KOPT-K1 (cell line): Measurements from ENCODE around the gene MSX1.

ENCODE experiments used
- H3K27ac ChIP-seq: fragments of 200-600 bp; sonication (generic); 2 replicates; pipeline ENCODE4 v1.5.1; 2016; ENCODE audit warnings: antibody characterized with exemption, mild to moderate bottlenecking, low read depth, low read length; ENCODE audit not compliant: poor library complexity, severe bottlenecking
- H3K36me3 ChIP-seq: fragments of 200-600 bp; sonication (generic); 2 replicates; pipeline ENCODE4 v1.5.1; 2017; ENCODE audit warnings: antibody characterized with exemption, mild to moderate bottlenecking, low read length, moderate library complexity; ENCODE audit not compliant: insufficient read depth
- H3K9me3 ChIP-seq: fragments of 200-600 bp; sonication (generic); 2 replicates; pipeline ENCODE4 v1.5.1; 2017; ENCODE audit warnings: antibody characterized with exemption, low read length, mild to moderate bottlenecking; ENCODE audit not compliant: insufficient read depth, poor library complexity, severe bottlenecking

The MSX1 gene

DNA sequence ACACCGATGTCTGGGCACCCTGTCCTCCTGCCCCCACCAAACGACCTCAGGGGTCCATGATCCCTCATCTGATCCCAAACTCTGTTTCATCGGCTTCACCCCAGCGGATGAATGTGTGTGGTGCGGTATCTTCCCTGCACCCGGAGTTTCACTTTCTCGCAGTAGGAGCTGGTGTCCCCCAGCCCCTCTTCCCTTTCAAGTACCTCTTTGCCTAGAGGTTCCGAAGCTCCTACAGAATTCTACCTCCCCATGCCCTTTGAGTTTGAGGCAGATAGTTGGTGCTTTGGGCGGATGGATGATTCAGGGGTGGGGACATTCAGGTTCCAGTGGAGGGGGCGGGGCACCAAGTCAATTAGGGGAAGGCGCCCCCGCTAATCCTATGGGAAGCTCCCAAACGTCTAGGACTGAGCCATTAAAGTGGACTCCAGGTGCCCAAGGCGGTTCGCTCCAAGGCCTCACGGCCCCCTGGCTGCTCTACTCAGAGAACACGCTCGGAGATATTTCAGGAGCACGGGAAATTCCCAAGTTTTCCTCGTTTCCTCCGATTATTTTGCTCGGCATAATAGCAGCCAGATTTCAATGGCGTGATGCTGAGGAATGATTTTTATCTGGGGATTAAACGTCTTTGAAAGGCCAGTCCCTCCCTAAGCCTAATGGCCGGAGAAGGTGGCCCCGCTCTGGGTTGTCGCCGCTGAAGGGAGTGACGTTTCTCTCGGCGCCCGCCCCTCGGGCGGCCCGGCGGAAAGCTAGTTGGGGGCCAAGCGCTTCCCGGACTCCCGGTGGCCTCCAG lies 1.3 kb downstream of the MSX1 start:
- H3K9me3 ChIP-seq, result peaks cover 6% of the 10 kb centered on the region
- H3K36me3 ChIP-seq, result no peaks in the 10 kb centered on the region
- H3K27ac ChIP-seq, result no peak overlapping the region

DNA sequence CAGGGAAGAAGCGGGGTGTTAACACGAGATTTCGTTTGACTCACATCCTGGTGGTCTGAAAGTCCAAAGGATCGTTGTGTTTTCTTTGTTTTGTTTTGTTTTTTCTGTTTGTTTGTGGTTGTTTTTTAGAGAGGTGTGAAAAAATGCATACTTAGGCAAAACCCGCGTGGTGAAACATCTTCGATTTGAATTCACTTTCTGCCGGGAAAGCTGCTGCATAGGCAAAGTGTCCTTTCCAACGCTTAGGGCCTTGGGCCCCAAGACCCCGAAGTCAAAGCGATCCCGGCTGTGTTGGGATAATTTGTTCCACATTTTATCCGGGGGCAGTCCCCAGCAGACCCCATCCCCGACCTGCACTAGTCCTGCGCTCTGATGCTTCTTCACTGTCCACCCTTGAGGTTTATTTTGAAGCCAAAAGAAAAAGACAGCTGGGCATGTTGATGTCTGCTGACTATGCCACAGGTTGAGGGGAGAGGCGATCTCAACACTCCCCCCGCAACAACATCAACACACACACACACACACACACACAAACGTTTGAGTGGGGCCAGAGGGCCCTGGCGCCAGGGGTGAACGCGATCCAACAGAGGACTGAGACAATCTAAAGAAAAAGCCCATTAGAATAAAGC lies 2.0 kb downstream of the MSX1 start:
- peaks cover 6% of the 10 kb centered on the region for H3K9me3 ChIP-seq
- H3K27ac ChIP-seq, result no peak overlapping the region
- H3K36me3 ChIP-seq, result no peaks in the 10 kb centered on the region

DNA sequence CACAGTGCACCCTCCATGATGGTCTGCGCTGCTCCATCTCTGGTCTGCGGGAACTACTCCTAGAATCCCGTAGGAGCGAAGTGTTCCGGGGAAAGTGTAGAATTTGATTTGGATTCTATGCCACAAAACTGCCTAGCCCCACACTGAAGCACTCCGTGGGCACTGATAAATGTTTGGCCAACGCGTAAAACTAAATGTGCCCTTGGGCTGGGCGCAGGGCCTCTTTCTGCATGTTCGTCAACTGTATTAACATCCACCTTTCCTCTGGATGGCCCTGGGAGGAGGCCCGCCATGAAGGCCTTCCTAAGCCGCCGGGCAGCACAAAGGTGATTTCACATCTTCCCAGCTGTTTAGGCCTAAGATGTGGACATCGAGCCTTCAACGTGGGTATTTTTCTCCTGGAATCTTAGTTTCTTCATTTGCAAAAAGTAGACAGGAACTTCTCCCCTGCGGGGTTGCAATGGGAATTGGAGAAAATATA lies 2.6 kb downstream of the MSX1 start:
- Histone ChIP-seq H3K36me3 (no peaks in the 10 kb centered on the region), H3K9me3 (peaks cover 6% of the 10 kb centered on the region), H3K27ac (no peak overlapping the region)

DNA sequence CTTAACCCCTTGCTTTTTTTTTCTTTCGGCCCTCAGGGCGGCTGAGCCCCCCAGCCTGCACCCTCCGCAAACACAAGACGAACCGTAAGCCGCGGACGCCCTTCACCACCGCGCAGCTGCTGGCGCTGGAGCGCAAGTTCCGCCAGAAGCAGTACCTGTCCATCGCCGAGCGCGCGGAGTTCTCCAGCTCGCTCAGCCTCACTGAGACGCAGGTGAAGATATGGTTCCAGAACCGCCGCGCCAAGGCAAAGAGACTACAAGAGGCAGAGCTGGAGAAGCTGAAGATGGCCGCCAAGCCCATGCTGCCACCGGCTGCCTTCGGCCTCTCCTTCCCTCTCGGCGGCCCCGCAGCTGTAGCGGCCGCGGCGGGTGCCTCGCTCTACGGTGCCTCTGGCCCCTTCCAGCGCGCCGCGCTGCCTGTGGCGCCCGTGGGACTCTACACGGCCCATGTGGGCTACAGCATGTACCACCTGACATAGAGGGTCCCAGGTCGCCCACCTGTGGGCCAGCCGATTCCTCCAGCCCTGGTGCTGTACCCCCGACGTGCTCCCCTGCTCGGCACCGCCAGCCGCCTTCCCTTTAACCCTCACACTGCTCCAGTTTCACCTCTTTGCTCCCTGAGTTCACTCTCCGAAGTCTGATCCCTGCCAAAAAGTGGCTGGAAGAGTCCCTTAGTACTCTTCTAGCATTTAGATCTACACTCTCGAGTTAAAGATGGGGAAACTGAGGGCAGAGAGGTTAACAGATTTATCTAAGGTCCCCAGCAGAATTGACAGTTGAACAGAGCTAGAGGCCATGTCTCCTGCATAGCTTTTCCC lies 3.4 kb downstream of the MSX1 start:
- peaks cover 6% of the 10 kb centered on the region for H3K9me3 ChIP-seq
- no peak overlapping the region for H3K27ac ChIP-seq
- H3K36me3 ChIP-seq, result no peaks in the 10 kb centered on the region

DNA sequence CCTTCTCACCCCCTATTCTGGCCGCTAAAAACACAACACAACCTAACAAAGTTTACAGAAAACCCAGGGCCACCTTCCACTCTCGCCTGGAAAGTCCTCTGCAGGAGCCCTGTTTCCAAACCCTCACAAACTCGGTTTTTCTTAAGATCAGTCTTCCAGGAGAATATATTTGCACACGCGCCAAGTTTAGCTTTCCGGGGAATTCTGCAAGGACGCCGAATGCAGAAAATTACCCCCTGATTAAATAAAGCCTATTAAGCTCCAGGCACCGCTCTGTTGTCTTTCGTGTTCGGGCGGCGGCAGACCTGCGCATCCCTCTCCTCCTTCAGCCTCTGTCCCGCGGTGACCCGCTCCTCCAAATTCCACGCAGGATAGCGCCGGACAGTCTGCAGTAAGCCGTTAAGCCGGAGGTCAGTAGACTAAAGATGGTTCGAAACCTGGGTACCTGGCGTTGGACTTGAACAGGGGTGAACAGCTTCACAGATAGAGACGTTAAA lies 5.0 kb downstream of the MSX1 start:
- H3K9me3 ChIP-seq, result no peaks in the 10 kb centered on the region
- H3K36me3 ChIP-seq, result no peaks in the 10 kb centered on the region
- no peak overlapping the region for H3K27ac ChIP-seq

DNA sequence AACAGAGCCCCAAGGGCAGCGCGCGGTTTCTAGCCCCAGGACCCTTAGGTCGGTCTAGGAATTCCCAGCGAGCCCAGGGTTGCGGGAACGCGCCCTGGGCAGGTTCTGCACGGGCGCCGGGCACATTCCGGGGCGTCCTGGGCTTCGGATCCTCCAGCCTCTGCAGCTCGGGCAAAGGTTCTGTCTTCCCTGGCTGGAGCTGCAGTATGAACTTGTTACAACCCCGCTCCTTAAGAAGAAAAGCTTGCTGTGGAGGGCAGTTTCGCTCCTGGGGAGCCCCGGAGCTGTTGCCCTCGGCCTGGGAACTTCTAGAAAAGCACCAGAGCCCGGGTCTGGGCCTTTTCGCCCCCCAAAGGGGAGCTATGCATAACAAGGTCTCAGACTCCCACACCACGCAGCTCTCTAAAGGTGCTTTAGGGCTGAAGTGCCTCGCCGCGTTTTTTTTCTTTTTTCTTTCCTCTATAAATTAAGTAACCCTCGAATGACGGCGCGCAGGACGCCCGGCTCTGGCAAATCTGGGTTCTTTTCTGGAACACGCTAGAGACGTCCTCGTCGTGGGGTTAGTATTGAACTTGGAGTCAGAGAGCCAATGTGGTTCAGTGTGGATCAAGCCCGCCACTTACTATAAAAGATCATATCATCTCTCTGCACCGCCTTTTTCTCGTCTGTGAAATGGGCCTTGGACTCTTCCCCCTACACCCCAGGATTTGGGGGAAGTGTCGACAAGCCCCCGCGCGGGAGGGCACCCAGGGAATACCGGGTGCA lies 5.7 kb downstream of the MSX1 start:
- Histone ChIP-seq H3K36me3 (no peaks in the 10 kb centered on the region), H3K27ac (no peak overlapping the region), H3K9me3 (no peaks in the 10 kb centered on the region)

DNA sequence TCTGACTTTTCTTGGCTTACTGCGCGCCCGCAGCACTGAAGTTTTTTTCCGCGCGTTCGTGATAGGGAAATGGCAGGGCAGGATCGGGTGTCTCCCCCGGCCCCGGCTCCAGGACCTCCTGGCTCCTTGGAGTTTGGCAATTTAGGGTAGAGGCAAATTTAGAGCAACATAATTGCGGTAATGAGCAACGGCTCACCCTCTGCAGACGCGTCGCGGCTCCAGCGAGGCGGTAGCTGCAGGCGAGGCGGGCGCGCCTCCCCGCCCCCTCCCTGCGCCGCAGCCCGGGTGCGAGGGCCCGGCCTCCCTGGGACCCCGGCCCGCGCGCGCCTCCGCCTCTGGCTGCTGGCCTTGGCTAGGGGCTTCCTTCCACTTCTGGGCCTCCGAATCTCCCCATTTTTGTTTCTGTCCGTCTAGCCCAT lies 6.2 kb downstream of the MSX1 start:
- Histone ChIP-seq H3K9me3 (no peaks in the 10 kb centered on the region), H3K27ac (no peak overlapping the region), H3K36me3 (no peaks in the 10 kb centered on the region)

DNA sequence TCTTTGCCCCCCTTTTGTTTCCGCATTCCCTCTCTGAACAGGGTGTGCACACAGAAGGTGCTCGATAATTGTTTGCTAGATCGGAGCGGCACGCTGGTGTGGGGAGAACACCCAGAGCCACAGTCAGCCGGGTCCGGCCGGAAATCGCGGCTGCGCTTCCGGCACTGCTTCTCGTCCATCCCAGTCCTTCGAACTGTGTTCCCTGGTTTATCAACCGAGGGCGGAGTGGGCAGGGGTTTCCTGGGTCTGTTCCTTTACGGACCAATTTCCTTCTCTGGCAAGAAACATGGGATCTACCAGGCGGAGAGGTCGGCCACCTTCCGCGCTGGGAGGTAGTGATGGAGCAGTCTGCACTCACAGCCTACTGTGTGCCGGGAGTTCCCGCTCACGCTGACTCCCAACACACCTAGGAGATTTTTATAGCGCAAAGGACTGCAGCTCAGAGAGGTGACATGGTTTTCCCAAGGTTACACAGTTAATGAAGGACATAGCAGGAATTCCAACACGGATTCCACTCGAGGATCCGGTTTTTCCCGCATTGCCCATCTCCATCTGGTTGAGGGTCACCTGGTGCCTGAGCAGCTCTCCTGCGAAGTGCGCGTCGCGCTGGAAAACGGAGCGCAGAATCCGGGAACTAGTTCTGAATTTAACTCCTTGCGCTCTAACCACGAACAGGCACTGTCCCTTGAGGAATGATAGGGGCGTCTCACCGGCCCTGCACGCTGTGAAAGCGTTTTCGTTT lies 6.8 kb downstream of the MSX1 start:
- Histone ChIP-seq H3K36me3 (no peaks in the 10 kb centered on the region), H3K27ac (no peak overlapping the region), H3K9me3 (no peaks in the 10 kb centered on the region)

DNA sequence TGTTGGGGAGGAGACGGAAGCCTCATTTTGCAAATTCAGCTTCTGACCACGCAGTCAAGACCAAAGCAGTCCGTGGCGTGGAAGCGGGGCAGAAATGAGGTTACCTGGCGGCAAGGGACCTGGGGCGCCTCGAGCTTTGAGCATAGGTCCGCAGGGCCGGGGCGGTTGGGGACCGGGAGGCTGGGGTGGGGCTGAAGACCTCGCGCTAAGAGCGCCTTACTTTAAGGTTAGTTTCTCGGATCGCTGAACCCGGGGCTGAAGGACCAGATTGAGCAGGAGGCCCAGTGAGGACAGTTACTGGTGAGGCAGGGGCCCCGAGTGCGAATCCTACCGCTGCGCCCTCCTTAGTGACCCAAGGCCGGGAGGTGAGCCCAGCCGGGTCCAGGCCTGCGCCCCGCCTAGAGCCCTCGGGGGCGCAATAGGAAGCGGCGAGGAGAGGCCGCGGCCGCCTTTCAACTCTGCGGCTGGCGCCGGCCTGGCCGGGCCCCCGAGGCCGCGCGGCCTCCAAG lies 7.5 kb downstream of the MSX1 start:
- no peaks in the 10 kb centered on the region for H3K36me3 ChIP-seq
- no peaks in the 10 kb centered on the region for H3K9me3 ChIP-seq
- no peak overlapping the region for H3K27ac ChIP-seq

DNA sequence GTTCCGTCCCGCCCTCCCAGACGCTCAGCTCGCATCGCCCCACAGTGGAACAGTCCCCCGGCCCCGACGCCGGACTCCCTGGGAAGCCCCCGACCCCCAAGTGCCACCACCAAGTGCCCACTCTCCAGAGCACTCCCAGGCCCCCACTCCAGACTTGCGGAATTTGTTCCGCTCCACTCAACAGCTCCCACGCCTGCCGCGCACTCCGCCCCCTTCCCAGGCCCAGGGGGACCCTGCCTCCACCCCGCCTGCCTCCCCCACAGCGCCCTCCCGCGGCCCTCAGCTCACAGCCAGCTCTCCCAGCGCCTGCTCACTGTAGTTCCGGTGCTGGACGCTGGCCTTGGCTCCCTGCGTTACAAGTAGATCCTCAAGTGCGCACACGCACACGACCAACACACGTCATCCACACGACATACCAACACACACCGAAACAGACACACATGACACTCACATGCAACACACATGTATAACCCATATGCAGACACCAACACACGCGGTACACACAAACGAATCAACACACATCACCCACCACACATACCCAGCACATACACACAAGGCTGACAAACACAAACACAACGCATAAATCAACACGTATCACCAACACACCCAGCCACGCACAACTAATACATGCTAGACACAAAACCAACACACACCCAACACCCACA lies 8.0 kb downstream of the MSX1 start:
- no peaks in the 10 kb centered on the region for H3K9me3 ChIP-seq
- no peak overlapping the region for H3K27ac ChIP-seq
- no peaks in the 10 kb centered on the region for H3K36me3 ChIP-seq

DNA sequence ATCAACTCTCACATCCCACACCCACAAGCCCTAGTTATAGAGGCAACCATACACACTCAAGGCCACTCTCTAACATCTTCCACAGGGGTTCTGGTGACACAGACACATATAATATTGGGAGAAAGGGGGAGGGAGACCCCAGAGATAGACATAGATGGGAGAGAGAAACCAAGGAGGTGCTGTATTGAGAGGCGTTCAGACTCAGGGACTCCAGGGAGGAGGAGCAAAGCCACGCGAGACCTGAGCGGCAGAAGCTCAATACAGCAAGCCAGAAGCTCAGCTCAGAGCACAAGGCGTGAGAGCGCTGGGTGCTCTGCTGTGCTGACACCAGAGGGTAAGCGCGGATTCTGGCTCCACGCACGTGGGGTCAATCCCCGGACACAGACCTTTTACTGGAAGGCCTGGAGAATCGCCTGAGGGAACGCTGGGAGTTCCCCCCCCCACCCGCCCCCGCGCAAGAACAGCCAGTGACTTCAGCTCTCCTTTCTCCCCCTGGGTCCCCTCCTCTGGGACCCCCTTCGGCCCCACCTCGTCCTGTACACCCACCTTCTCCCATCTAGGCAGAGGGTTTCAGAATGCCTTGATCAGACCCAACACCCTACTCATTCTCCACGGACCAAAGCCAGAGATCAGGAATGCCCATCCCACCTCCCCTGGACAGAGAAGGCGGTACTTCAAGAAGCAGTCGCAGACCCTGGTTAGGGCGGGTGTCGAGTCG lies 8.7 kb downstream of the MSX1 start:
- Histone ChIP-seq H3K36me3 (no peaks in the 10 kb centered on the region), H3K27ac (no peak overlapping the region), H3K9me3 (no peaks in the 10 kb centered on the region)

DNA sequence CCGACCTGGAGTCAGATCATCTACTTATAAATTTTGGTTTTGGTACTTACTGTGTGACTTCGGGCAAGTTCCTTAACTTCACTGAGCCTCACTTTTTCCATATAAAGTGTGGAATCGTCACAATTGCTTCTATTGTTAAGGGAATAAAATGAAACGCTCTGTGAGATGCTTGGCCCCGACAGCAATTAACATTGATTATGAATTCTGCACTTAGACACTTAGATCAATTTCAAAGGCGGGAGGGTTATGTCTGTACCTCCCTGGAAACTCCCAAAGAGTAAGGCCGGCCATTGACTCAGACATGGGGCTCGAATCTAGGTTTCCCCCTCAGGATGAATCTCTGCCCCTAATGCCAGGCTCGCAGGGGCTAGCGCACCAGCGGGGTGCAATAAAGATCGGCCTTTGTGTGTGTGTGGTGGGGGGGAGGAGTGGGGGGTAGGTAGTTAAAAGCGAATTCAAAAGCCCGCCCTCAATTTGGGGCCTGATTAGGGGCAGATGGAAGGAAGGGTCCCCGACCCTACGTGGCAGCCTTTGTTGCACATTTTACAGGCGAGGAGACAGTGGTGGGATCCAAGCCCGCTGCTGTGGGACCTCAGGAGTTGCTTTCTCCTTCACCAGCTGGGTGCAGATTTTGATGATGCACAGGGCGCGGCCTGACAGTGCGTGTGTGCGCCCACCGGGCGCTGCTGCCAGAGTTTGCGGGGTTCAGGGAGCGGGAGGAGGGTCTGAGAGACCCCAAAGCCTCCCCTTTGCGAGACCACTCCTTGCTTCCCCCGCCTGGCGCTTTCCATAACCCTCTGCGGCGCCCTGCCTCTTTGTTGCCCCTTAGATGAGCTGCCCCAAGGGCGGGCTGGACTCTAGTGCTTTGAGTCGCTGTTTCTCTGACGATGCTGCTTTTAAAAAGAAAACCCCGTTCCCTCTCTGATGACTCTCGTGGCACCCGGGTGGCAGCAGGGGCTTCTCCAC lies 9.6 kb downstream of the MSX1 start:
- no peak overlapping the region for H3K27ac ChIP-seq
- no peaks in the 10 kb centered on the region for H3K9me3 ChIP-seq

More for the DNA sequence above, 9.6 kb downstream of the MSX1 start:
- no peaks in the 10 kb centered on the region for H3K36me3 ChIP-seq
